Stimulated activated CD8-positive, alpha-beta memory T cell treated with anti-CD3 and anti-CD28 coated beads, Interleukin-7, amount 100 ng/mL, for 4 hours (primary cell): ENCODE data around the gene MX1.
A peak's percentile ranks its signal among the peaks of the same experiment; 100 is the strongest.

Experiments
- DNase-seq, 2 donors: peaks; one replicate each; pipeline ENCODE4 v3.0.0-alpha.2; 2020; ENCODE audit warnings: low read depth in 2 of 2

The MX1 gene

DNA sequence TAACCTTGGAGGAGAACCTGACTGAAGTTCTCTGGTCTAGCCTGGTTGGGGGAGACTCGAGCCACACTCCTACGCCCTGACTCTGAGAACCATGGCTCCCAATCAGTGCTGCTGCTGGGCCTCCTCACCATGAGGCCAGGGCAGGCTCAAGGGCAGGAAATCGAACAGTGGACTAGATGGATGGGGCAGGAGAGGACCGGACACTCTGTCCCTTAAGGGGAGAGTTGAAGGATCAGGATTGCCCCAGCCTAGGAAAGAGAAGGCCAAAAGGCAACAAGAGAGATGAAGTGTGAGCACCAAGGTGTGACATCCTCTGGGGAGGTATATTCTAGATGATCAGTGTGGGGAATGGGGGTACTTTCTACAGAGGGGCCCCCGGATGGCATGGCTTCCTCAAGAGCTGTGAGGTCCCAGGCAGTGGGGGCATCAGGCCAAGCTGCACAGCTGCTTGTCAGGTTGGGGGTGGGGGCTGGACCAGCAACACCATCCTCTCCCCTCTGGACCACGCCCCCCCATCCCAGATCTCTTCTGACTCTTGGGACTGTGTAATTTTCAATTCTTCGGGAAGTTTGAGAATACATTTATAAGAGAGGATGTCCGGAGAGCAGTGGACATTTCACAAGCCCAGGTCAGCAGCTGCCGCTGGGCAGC lies 34.0 kb downstream of the MX1 start:
- no peak for DNase-seq

DNA sequence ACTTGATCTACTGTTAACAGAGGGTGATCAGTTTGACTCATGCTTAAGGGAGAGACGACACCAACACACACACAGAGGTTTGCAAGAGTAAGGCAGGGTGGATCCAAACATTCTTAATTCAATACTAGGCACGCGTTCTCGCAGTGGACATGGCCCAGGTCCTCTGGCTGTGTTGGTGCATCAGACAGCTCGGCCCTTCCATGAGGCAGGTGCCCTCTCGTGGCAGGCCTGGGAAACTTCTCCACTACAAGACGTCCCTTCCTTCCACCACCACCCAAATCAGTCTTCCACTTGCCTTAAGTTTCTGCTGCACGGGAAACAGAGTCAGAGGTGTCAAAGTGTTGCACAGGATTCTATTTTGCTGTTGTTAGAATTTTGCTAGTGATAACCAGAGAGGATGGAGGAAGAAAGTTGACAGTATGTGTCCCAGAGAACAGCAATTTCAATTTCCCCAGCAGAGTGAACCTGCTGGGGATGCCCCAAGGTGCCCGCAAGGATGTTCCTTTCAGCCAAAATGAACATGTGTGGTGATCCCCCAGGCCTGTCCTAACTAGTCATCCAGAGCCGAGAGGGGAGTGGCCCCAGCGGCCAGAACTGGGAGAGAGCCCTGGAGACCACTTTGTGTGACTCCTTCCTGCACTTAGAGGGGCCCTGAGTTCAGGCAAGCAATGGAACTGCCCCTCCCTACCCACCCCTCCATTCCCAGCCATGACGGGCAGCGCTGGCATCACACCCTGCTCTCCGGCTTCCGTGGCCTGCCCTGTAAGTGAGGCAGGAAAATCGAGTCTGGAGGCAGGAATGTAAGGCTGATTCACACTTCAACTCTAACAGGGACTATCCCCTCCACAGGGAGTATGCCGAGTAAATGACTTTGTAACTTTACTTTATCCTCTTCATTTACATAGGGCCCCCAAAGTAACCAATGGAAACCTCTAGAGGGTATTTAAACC lies 34.8 kb downstream of the MX1 start:
- peak; percentile 13 to 23 for DNase-seq

DNA sequence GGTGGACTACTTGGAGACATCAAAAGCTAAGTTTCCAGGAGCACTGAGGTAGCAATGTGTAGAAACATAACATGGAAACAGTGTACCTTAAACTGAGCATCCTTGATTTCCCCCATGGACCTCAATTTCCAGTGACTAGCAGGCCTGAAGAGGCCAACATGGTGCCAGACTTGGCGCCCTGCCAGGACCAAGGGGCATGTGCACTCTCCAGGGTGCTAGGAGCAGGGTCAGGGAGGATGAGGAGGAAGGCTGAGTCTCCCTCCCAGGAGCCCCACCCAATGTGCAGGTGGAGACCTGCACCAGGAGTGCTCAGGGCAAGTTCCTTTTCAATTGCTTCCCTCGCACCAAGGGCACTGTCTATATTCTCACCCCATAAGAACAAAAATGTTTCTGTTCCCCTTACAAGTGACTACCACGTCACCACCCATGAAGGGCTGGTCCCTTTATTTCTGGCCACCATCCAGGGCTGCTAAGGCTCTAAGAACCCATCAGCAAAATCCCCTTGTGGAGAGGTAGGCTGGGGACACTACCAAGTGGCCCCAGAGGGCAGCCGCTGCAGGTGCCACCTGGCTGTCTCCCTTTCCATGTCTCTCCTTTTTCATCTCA lies 39.2 kb downstream of the MX1 start:
- DNase-seq: no peak

DNA sequence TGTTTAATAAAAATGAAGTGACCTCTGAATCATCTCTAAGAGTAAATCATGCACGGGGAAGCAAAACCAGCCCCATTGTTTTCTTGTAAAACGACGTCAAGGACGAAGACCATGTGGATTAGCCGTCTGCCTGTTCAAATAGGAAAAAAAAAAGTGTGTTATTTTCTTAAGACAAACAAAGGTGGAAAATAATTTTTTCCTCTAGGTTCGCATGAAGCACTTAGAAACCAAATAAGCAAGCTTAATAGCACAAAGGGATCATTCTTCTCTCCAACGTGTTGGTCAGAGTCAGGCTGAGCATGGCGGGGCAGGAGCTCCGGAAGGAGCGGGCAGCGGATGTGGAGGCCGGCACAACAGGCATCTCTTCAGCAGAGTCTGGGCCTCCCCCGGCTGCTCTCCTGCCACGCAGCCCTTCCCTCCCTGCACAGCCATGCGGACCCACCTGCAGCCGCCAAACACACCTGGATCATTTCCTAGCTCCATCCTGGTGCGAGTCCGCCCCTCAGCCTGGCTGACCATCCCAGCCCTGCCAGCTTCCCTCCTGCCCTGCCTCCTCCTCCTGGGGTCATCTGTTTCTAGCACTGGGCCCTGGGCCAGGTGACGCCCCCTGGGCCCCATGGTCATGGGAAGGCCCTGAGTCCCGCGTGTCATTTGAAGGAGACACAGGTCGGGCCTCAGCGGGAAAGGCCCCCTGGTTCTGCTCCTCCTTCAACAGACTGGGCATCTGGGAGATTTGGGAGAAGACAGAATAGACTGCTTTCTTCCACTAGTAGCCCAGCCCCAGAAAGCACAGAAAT lies 40.2 kb downstream of the MX1 start:
- no peak for DNase-seq

DNA sequence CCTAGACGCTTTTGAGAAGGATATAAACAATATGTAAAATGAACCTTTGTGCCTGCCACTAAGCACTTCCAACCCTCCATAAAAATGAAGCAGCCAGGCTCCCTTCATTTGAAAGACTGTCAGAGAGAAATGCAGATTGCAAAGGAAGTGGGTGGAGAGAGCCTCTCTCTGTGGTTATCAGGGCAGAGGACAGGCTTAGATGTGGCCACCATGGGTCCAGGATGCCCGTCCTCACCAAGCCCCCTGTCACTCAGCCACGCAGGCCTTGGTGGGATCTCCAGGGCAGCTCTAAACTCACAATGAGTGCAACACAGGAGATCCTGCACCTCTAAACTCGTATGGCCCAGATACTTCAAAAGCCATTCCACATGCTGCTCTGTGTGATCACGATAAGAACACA lies 44.0 kb downstream of the MX1 start:
- DNase-seq: no peak

- no peak for DNase-seq
Observed at GRCh38 chr21:41472753-41473548, 46.9 kb downstream of the MX1 start.

- DNase-seq: no peak
Observed at GRCh38 chr21:41475714-41476420, 49.8 kb downstream of the MX1 start.

- DNase-seq: no peak
Observed at GRCh38 chr21:41477641-41478318, 51.7 kb downstream of the MX1 start.

DNA sequence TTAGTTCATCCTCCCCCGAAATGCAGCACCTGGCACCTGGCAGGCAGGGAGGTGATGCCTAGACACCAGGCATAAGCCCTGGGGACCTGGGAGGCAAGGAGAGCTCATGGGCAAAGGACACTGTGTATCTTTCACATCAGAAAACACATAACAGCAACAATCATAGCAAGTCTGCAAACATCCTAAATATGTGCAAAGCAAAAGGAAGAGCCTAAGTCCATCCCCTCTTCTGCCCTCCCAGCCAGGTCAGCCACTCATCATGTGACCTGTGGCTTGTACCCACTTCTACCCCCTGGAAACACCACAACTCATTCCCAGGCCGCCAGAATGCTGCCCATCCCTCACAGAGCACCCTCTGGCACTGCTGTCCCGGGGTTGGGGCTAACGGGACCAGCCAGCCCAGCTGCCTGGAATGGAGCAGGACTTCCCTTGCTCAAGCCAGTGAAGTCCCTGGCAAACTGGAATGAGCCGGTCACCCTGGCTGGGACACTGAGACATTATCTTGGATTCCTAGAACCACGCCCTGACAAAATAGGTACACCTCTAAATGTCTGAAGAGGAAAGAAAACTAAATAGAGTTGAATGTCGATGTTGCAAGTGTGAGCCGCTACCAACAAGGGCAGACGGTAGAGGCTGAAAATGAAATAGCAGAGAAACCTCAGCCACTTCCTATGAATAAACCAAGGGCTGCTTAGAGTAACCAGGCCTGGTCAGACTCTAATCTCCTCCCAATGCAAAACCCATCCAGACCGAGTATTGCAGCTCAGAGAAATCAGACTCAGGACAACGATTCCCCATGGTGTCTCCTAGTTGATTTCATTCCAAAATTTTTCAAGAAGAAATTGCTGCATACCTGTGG lies 52.5 kb downstream of the MX1 start:
- DNase-seq: no peak

- no peak for DNase-seq
Observed at GRCh38 chr21:41479686-41480085, 53.6 kb downstream of the MX1 start.

GRCh38 chr21:41480086-41480690 lies 54.1 kb downstream of the MX1 start:
- DNase-seq: no peak

DNA sequence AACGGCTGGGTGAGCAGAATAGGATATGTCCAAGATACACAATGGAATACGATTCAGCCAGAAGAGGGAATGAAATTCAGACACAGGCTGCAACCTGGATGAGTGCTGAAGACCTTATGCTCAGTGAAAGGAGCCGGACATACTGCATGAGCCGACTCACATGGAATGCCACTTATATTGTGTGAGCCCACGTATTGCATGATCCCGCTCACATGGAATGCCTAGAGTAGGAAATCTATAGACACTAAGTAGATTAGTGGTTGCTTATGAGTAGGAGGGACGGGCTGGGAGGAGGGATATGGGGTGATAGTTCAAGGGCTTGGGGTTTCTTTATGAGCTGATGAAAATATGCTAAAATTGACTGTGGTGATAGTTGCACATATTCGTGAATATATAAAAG lies 55.2 kb downstream of the MX1 start:
- DNase-seq: no peak

GRCh38 chr21:41482301-41482700 lies 56.3 kb downstream of the MX1 start:
- DNase-seq: no peak

GRCh38 chr21:41482980-41483379 lies 56.9 kb downstream of the MX1 start:
- no peak for DNase-seq

GRCh38 chr21:41483415-41483814 lies 57.4 kb downstream of the MX1 start:
- no peak for DNase-seq

GRCh38 chr21:41483973-41484372 lies 57.9 kb downstream of the MX1 start:
- no peak for DNase-seq

- DNase-seq: no peak
Observed at GRCh38 chr21:41487082-41487481, 61.0 kb downstream of the MX1 start.

DNA sequence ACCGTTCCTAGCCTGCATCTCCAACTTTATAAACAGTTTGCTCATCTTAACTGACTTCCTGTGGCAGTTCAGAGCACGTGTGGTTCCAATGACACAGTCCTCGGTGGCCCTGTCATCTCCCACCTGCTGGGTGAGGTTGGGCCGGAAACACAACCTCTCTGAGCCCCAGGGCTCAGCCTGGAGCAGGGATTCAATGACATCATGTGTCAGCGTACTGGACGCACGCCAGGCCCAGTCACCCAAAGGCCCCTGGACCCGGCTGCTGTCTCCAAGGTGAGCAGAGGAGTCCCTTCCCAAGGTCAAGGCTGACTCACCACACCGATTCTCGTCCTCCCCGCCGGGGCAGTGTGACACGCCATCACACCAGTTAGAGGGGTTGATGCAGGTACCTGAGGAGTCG lies 62.0 kb downstream of the MX1 start:
- no peak for DNase-seq

- DNase-seq: no peak
Observed at GRCh38 chr21:41489329-41489728, 63.3 kb downstream of the MX1 start.
